Measurements from ENCODE around the gene TMEM174.
A peak's percentile ranks its signal among the peaks of the same experiment; 100 is the strongest.
"Not testable (repeated sequence)": the region's sequence is repeated elsewhere in the genome, so short reads cannot be mapped to it uniquely, and the experiment has no call there.

TMEM174 gene

DNA sequence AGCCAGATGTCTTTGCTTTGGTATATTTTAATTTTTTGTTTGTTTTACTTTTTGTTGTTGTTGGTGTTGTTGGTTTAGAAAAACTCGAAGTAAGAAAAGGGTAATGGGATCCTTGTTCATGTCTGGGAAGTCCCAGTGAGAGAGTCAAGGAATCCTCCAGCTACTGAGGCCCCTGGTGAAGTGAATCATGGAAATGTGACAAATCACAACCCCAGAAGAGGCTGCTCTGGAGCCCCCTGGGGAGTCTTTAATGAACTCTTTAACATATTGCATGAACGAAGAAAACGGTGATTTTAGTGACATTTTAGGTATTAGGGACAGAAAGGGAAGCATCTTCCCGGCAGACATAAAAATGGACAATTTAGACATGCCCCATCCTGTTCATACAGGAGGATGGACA is 41.3 kb downstream of the TMEM174 start:
- H3K4me1 Mint-ChIP-seq: no peaks in the 10 kb centered on the region

DNA sequence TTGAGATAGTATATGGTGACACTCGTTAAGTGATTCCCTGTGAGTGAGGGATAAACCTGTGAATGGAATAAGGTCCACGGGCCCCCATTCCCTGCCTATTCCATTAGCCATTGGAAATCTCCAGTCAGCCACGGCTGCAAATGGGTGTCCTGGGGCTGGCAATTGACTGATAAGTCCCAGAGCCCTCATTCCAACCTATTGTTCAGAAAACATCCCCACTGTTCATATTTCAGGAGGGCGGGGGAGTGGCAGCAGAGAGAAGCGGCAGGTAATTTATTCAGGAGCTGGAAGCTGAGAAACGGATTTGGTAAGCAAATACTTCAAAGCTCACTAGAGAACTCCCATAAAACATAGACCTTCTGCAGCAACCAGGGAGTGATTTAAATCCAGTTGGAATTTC is 42.0 kb downstream of the TMEM174 start:
- Mint-ChIP-seq H3K4me1 (no peaks in the 10 kb centered on the region), H3K27ac (no peak overlapping the region), H3K27me3 (peaks cover 16% of the 10 kb centered on the region), H3K4me3 (peak overlapping the region; percentile 43), H3K36me3 (peaks cover under 1% of the 10 kb centered on the region), H3K9me3 (peaks cover 2% of the 10 kb centered on the region)
- ATAC-seq (ENCODE audit: low read depth) (no peak), DNase-seq (ENCODE audit: low spot score in 2 of 2) (no peak)

More for the DNA sequence above, 41.3 kb downstream of the TMEM174 start:
- Mint-ChIP-seq H3K9me3 (peaks cover 8% of the 10 kb centered on the region), H3K36me3 (peaks cover 5% of the 10 kb centered on the region), H3K27ac (no peak overlapping the region), H3K27me3 (peaks cover 22% of the 10 kb centered on the region), H3K4me3 (no peak overlapping the region)
- no peak for ATAC-seq (ENCODE audit: low read depth)
- DNase-seq (ENCODE audit: low spot score in 2 of 2): no peak

DNA sequence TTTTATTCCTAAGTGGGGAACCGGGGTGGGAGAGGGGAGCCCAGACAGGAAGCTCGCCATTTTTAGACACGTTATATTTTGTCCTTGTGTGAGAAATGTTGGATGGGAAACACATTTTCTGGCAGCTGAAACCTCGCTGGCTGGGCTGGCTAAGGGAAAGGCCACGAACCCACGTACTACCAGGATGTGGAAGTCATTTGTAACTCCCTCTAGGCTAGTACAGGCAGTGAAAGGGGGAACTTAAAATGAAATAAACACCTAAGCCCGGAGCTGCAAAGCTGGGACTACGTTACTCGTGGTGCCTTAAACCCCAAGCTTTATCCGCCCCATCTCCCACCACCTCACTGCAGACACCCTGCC is 42.5 kb downstream of the TMEM174 start:
- H3K4me1 Mint-ChIP-seq: no peaks in the 10 kb centered on the region
- H3K27me3 Mint-ChIP-seq: peaks cover 16% of the 10 kb centered on the region
- H3K9me3 Mint-ChIP-seq: no peaks in the 10 kb centered on the region
- H3K4me3 Mint-ChIP-seq: peak overlapping the region; percentile 47
- H3K27ac Mint-ChIP-seq: no peak overlapping the region
- H3K36me3 Mint-ChIP-seq: no peaks in the 10 kb centered on the region
- DNase-seq (ENCODE audit: low spot score in 2 of 2): no peak
- peak; percentile 45 for ATAC-seq (ENCODE audit: low read depth)

DNA sequence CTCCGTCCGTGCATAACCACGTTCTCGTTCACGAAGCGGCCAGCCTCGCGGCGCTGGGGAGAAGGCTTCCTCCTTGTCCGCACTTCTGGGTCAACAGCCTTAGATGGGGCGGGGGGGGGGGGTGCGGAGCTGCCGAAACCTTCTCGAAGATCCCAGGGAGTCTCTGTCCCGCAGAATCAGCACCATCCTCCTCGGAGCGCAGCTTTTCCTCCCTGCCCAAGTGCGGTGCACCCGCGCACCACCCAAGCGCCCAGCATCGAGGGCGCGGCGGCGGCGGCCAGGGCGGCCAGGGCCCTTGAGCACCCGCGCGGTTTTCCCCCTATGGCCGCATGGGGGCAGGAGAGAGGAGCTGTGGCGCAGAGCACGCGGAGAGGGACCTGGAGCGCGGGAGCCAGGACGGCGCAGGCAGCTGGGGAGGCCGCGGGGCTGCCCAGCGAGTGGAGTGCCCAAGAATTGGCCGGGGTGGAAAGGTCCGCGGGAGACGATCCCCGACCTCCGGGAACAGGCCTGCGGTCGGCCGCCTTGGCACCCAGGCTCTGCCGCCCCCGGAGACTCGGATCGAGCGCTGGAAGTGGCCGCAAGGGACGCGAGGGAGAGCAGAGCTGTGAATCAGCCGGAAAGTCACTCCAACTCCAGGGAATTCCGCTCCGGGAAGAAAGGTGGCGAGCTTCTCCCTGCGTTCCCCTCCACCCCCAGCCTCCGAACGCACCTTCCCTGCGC is 43.1 kb downstream of the TMEM174 start:
- DNase-seq (ENCODE audit: low spot score in 2 of 2): peak; percentile 19 to 60

GRCh38 chr5:73218552-73219171 is 45.7 kb downstream of the TMEM174 start:
- no peak overlapping the region for H3K4me3 Mint-ChIP-seq
- H3K4me1 Mint-ChIP-seq: no peaks in the 10 kb centered on the region
- H3K36me3 Mint-ChIP-seq: no peaks in the 10 kb centered on the region
- DNase-seq (ENCODE audit: low spot score in 2 of 2): no peak
- ATAC-seq (ENCODE audit: low read depth): no peak
- H3K27me3 Mint-ChIP-seq: peaks cover 5% of the 10 kb centered on the region
- no peaks in the 10 kb centered on the region for H3K9me3 Mint-ChIP-seq
- H3K27ac Mint-ChIP-seq: no peak overlapping the region

More for the DNA sequence above, 43.1 kb downstream of the TMEM174 start:
- Mint-ChIP-seq H3K4me3 (peak overlapping the region; percentile 59), H3K36me3 (no peaks in the 10 kb centered on the region), H3K27me3 (peaks cover 15% of the 10 kb centered on the region), H3K27ac (no peak overlapping the region), H3K4me1 (no peaks in the 10 kb centered on the region), H3K9me3 (no peaks in the 10 kb centered on the region)
- peak; percentile 83 for ATAC-seq (ENCODE audit: low read depth)

GRCh38 chr5:73219336-73219735 is 46.3 kb downstream of the TMEM174 start:
- H3K4me3 Mint-ChIP-seq; H3K27ac Mint-ChIP-seq; H3K4me1 Mint-ChIP-seq; H3K27me3 Mint-ChIP-seq; ATAC-seq (ENCODE audit: low read depth); DNase-seq (ENCODE audit: low spot score in 2 of 2); H3K9me3 Mint-ChIP-seq; H3K36me3 Mint-ChIP-seq: not testable (repeated sequence)

GRCh38 chr5:73221161-73221560 is 48.2 kb downstream of the TMEM174 start:
- Mint-ChIP-seq H3K9me3 (no peaks in the 10 kb centered on the region), H3K4me1 (no peaks in the 10 kb centered on the region), H3K36me3 (no peaks in the 10 kb centered on the region), H3K27ac (no peak overlapping the region), H3K27me3 (peaks cover 10% of the 10 kb centered on the region), H3K4me3 (no peak overlapping the region)
- ATAC-seq (ENCODE audit: low read depth): no peak
- DNase-seq (ENCODE audit: low spot score in 2 of 2): no peak

DNA sequence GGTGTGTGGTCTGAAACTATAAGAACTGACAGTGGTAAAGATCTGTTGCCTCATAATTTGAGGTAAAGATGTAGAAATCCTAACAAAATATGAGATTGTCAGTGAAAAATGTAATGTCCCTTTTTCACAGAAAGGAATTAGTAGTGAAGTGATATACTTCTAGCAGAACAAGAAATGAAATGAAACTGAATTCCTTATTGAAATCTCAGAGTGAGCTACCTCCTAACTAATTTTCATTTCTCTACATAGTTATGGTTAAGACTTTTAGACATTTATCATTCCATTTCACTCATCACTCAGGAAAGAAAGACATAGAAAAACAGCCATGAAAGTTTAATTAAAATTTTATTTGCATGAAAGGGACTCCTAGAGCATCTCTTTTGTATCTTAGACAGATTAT is 48.7 kb downstream of the TMEM174 start:
- ATAC-seq (ENCODE audit: low read depth): no peak
- no peaks in the 10 kb centered on the region for H3K4me1 Mint-ChIP-seq
- DNase-seq (ENCODE audit: low spot score in 2 of 2): no peak
- H3K27me3 Mint-ChIP-seq: peaks cover 11% of the 10 kb centered on the region
- no peak overlapping the region for H3K27ac Mint-ChIP-seq
- H3K9me3 Mint-ChIP-seq: no peaks in the 10 kb centered on the region
- no peak overlapping the region for H3K4me3 Mint-ChIP-seq
- H3K36me3 Mint-ChIP-seq: no peaks in the 10 kb centered on the region

- H3K27ac Mint-ChIP-seq: no peak overlapping the region
These were observed 49.2 kb downstream of the TMEM174 start for GRCh38 chr5:73222173-73222572.

More at GRCh38 chr5:73222173-73222572, 49.2 kb downstream of the TMEM174 start:
- no peak for DNase-seq (ENCODE audit: low spot score in 2 of 2)
- Mint-ChIP-seq H3K4me3 (no peak overlapping the region), H3K27me3 (peaks cover 12% of the 10 kb centered on the region), H3K36me3 (no peaks in the 10 kb centered on the region), H3K4me1 (no peaks in the 10 kb centered on the region), H3K9me3 (no peaks in the 10 kb centered on the region)
- ATAC-seq (ENCODE audit: low read depth): no peak
